ENCODE measurements around the gene GHITM. TPM values are rescaled to one million over a fixed set of nuclear protein-coding genes. Genes with fewer than 3 reads are reported as not detected.
"Not testable (repeated sequence)": the region's sequence is repeated elsewhere in the genome, so short reads cannot be mapped to it uniquely, and the experiment has no call there.

Gene GHITM
- total RNA-seq, 1 donor from 2014 or later = 415 TPM

GRCh38 chr10:84177541-84178141, 38.3 kb downstream of the GHITM start:
- TF ChIP-seq CTCF (IDR thresholded peaks at IDR 0.05; ENCODE audit: insufficient read depth, low read length, severe bottlenecking) = no peak
- Histone ChIP-seq H3K36me3 (ENCODE audit: control insufficient read depth, insufficient read depth, low read length) (no peaks in the 10 kb centered on the region), H3K27me3 (ENCODE audit: control insufficient read depth, insufficient read depth, low read length) (no peaks in the 10 kb centered on the region), H3K4me3 (ENCODE audit: low read depth, low read length) (no peak overlapping the region)
- FAIRE-seq (no peak), DNase-seq (ENCODE audit: low read depth) (peak; percentile 50)

- FAIRE-seq = peak; percentile 99
Observed at GRCh38 chr10:84178160-84178609, 38.9 kb downstream of the GHITM start.

GRCh38 chr10:84179059-84179710, 39.9 kb downstream of the GHITM start:
- Histone ChIP-seq H3K36me3 (ENCODE audit: control insufficient read depth, insufficient read depth, low read length) (no peaks in the 10 kb centered on the region), H3K4me3 (ENCODE audit: low read depth, low read length) (no peak overlapping the region), H3K27me3 (ENCODE audit: control insufficient read depth, insufficient read depth, low read length) (no peaks in the 10 kb centered on the region)
- FAIRE-seq (peak; percentile 99), DNase-seq (ENCODE audit: low read depth) (peak; percentile 100)
- no peak for TF ChIP-seq CTCF (IDR thresholded peaks at IDR 0.05; ENCODE audit: insufficient read depth, low read length, severe bottlenecking)

More at GRCh38 chr10:84178160-84178609, 38.9 kb downstream of the GHITM start:
- no peak for TF ChIP-seq CTCF (IDR thresholded peaks at IDR 0.05; ENCODE audit: insufficient read depth, low read length, severe bottlenecking)
- DNase-seq (ENCODE audit: low read depth) = no peak
- no peaks in the 10 kb centered on the region for H3K27me3 ChIP-seq (ENCODE audit: control insufficient read depth, insufficient read depth, low read length)
- no peak overlapping the region for H3K4me3 ChIP-seq (ENCODE audit: low read depth, low read length)
- H3K36me3 ChIP-seq (ENCODE audit: control insufficient read depth, insufficient read depth, low read length) = no peaks in the 10 kb centered on the region

- not testable (repeated sequence) for DNase-seq (ENCODE audit: low read depth); H3K36me3 ChIP-seq (ENCODE audit: control insufficient read depth, insufficient read depth, low read length); FAIRE-seq
Observed at GRCh38 chr10:84180386-84180785, 41.1 kb downstream of the GHITM start.

GRCh38 chr10:84181631-84182030, 42.3 kb downstream of the GHITM start:
- no peaks in the 10 kb centered on the region for H3K36me3 ChIP-seq (ENCODE audit: control insufficient read depth, insufficient read depth, low read length)
- DNase-seq (ENCODE audit: low read depth) (no peak), FAIRE-seq (no peak)
- H3K4me3 ChIP-seq (ENCODE audit: low read depth, low read length) = no peak overlapping the region
- TF ChIP-seq CTCF (IDR thresholded peaks at IDR 0.05; ENCODE audit: insufficient read depth, low read length, severe bottlenecking) = no peak
- H3K27me3 ChIP-seq (ENCODE audit: control insufficient read depth, insufficient read depth, low read length) = no peaks in the 10 kb centered on the region

More at GRCh38 chr10:84180386-84180785, 41.1 kb downstream of the GHITM start:
- H3K4me3 ChIP-seq (ENCODE audit: low read depth, low read length); H3K27me3 ChIP-seq (ENCODE audit: control insufficient read depth, insufficient read depth, low read length): not testable (repeated sequence)

- Histone ChIP-seq H3K4me3 (ENCODE audit: low read depth, low read length) (no peak overlapping the region), H3K36me3 (ENCODE audit: control insufficient read depth, insufficient read depth, low read length) (no peaks in the 10 kb centered on the region), H3K27me3 (ENCODE audit: control insufficient read depth, insufficient read depth, low read length) (no peaks in the 10 kb centered on the region)
- DNase-seq (ENCODE audit: low read depth) (peak; percentile 21), FAIRE-seq (peak; percentile 58)
- no peak for TF ChIP-seq CTCF (IDR thresholded peaks at IDR 0.05; ENCODE audit: insufficient read depth, low read length, severe bottlenecking)
Observed at GRCh38 chr10:84184517-84184916, 45.2 kb downstream of the GHITM start.

All from bronchial epithelial cell (primary cell).